Measurements from ENCODE around the gene TEX11.

TEX11 gene

DNA sequence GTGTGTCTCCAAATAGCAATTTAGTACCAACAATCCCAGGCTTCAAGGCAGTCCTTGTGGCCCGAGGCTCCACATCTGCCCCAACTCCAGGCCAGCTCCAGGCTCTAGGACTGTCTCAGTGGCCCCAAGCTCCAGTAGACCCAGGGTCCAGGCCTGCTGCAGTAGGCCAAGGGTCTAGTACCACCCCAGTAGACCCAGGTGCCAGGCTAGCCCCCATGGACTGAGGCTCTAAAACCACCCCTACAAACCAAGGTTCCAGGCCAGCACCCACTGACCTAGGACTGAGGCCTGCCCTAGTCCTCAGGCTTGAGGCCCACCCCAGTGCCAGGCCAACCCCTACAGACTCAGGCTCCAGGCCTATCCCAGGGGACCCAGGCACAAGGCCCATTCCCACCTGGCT, 272.3 kb downstream of the TEX11 start:
- TF ChIP-seq, protein P1, sequence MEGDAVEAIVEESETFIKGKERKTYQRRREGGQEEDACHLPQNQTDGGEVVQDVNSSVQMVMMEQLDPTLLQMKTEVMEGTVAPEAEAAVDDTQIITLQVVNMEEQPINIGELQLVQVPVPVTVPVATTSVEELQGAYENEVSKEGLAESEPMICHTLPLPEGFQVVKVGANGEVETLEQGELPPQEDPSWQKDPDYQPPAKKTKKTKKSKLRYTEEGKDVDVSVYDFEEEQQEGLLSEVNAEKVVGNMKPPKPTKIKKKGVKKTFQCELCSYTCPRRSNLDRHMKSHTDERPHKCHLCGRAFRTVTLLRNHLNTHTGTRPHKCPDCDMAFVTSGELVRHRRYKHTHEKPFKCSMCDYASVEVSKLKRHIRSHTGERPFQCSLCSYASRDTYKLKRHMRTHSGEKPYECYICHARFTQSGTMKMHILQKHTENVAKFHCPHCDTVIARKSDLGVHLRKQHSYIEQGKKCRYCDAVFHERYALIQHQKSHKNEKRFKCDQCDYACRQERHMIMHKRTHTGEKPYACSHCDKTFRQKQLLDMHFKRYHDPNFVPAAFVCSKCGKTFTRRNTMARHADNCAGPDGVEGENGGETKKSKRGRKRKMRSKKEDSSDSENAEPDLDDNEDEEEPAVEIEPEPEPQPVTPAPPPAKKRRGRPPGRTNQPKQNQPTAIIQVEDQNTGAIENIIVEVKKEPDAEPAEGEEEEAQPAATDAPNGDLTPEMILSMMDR (IDR thresholded peaks at IDR 0.05; ENCODE audit: insufficient read depth, low read length), result no peak
- TF ChIP-seq REST (IDR thresholded peaks at IDR 0.05; ENCODE audit: insufficient replicate concordance, low read depth) (no peak), SPI1 (IDR thresholded peaks at IDR 0.05; ENCODE audit: borderline replicate concordance, low read depth) (no peak), GABPA (IDR thresholded peaks at IDR 0.05; ENCODE audit: low read depth) (no peak), POLR2AphosphoS5 (IDR thresholded peaks at IDR 0.05; ENCODE audit: low read depth) (no peak)

GRCh38 chrX:70635669-70636068, 272.8 kb downstream of the TEX11 start:
- H3K4me3 ChIP-seq (replicated peaks; ENCODE audit: insufficient read depth, low read length), result no peak overlapping the region
- TF ChIP-seq POLR2AphosphoS5 (IDR thresholded peaks at IDR 0.05; ENCODE audit: low read depth), result no peak
- TF ChIP-seq, protein P1 (IDR thresholded peaks at IDR 0.05; ENCODE audit: insufficient read depth, low read length), result no peak
- DNase-seq (ENCODE audit: low read depth in 1 of 2, low spot score in 1 of 2), result no peak
- no peaks in the 10 kb centered on the region for H3K27me3 ChIP-seq (ENCODE audit: insufficient read depth, poor library complexity, severe bottlenecking)
- no peak overlapping the region for H3K27ac ChIP-seq (replicated peaks)

More for the DNA sequence above, 272.3 kb downstream of the TEX11 start:
- Histone ChIP-seq H3K27me3 (ENCODE audit: insufficient read depth, poor library complexity, severe bottlenecking) (no peaks in the 10 kb centered on the region), H3K4me3 (replicated peaks; ENCODE audit: insufficient read depth, low read length) (no peak overlapping the region), H3K27ac (replicated peaks) (no peak overlapping the region)
- DNase-seq (ENCODE audit: low read depth in 1 of 2, low spot score in 1 of 2), result no peak

DNA sequence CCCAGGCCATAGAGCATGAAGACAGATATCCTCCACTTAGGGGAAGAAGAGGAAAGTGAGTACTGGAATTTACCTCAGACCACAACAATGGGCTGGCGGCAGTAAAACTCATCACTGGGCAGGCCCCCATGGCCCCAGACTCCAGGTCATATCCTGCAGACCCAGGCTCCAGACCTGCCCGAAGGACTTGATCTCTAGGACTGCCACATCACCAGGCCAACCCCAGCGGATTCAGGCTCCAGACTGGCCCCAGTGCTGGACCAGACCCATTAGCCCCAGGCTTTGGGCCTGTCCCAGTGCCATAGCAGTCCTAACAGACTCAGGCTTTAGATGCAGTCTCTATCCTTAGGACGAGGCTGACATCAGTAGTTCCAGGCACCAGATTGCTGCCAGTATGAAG, 273.3 kb downstream of the TEX11 start:
- Histone ChIP-seq H3K27me3 (ENCODE audit: insufficient read depth, poor library complexity, severe bottlenecking) (no peaks in the 10 kb centered on the region), H3K27ac (replicated peaks) (no peak overlapping the region), H3K4me3 (replicated peaks; ENCODE audit: insufficient read depth, low read length) (no peak overlapping the region)
- TF ChIP-seq REST (IDR thresholded peaks at IDR 0.05; ENCODE audit: insufficient replicate concordance, low read depth) (no peak), GABPA (IDR thresholded peaks at IDR 0.05; ENCODE audit: low read depth) (no peak), POLR2AphosphoS5 (IDR thresholded peaks at IDR 0.05; ENCODE audit: low read depth) (no peak), SPI1 (IDR thresholded peaks at IDR 0.05; ENCODE audit: borderline replicate concordance, low read depth) (no peak)
- TF ChIP-seq, protein P1 (IDR thresholded peaks at IDR 0.05; ENCODE audit: insufficient read depth, low read length), result no peak
- no peak for DNase-seq (ENCODE audit: low read depth in 1 of 2, low spot score in 1 of 2)

DNA sequence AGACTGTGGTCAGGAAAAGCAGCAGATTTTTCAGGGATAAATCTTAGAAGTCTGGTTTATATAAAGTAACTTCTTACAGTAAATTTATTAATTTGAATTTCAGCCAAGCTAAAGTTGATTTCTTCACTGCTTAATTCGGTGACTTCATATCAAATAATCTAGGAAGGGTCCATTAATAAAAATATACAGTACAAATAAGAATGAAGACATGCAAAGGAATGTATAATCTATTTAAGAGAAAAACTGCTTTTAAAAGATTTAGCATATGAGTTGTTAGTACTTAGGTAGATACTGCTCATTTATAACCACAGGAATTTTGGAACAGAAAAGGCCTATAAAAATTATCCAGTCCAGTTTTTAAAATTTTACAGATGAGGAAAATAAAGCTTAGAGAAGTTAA, 286.8 kb downstream of the TEX11 start:
- no peaks in the 10 kb centered on the region for H3K27me3 ChIP-seq (ENCODE audit: insufficient read depth, poor library complexity, severe bottlenecking)
- TF ChIP-seq SPI1 (IDR thresholded peaks at IDR 0.05; ENCODE audit: borderline replicate concordance, low read depth) (no peak), REST (IDR thresholded peaks at IDR 0.05; ENCODE audit: insufficient replicate concordance, low read depth) (no peak), POLR2AphosphoS5 (IDR thresholded peaks at IDR 0.05; ENCODE audit: low read depth) (no peak)
- TF ChIP-seq, protein P1 (IDR thresholded peaks at IDR 0.05; ENCODE audit: insufficient read depth, low read length), result no peak

More for the DNA sequence above, 286.8 kb downstream of the TEX11 start:
- Histone ChIP-seq H3K27ac (replicated peaks) (no peak overlapping the region), H3K4me3 (replicated peaks; ENCODE audit: insufficient read depth, low read length) (no peak overlapping the region)
- no peak for DNase-seq (ENCODE audit: low read depth in 1 of 2, low spot score in 1 of 2)

All from HL-60 (cell line).